HEK293T (cell line): ENCODE data around the gene LSS.

ENCODE experiments used
- CTBP1 ChIP-seq: fragments of 450-650 bp; IDR thresholded peaks from 2 replicates; pipeline ENCODE4 v1.6.1; 2016; ENCODE audit warnings: borderline replicate concordance
- ELF4 ChIP-seq: fragments of 450-650 bp; IDR thresholded peaks from 2 replicates; pipeline ENCODE4 v1.6.1; 2017; ENCODE audit warnings: antibody characterized with exemption
- FOXK2 ChIP-seq: fragments of 450-650 bp; IDR thresholded peaks from 2 replicates; pipeline ENCODE4 v1.6.1; 2016; ENCODE audit warnings: mild to moderate bottlenecking

- TF ChIP-seq ELF4 (no peak), CTBP1 (no peak), FOXK2 (no peak)
Measured at GRCh38 chr21:46244602-46245001, 16.0 kb upstream of the LSS start.
